Skin epidermis (tissue), 12 donors: ENCODE data around the gene MEPCE.
"Not testable (repeated sequence)": the region's sequence is repeated elsewhere in the genome, so short reads cannot be mapped to it uniquely, and the experiment has no call there.

Experiments used
- H3K27ac ChIP-seq, 21 experiments: fragments of 200-600 bp; sonication (generic) in 11 of 21; one replicate each; pipeline ENCODE4 v1.5.0; 2020; ENCODE audit warnings: mild to moderate bottlenecking in 3 of 21, inconsistent platforms in 2 of 21, moderate library complexity in 2 of 21
- H3K4me3 ChIP-seq, 7 experiments: fragments of 200-600 bp; sonication (generic) in 2 of 7; one replicate each; pipeline ENCODE4 v1.5.0; 2020; ENCODE audit warnings: inconsistent platforms in 2 of 7, mild to moderate bottlenecking in 2 of 7, moderate library complexity in 1 of 7

MEPCE gene

DNA sequence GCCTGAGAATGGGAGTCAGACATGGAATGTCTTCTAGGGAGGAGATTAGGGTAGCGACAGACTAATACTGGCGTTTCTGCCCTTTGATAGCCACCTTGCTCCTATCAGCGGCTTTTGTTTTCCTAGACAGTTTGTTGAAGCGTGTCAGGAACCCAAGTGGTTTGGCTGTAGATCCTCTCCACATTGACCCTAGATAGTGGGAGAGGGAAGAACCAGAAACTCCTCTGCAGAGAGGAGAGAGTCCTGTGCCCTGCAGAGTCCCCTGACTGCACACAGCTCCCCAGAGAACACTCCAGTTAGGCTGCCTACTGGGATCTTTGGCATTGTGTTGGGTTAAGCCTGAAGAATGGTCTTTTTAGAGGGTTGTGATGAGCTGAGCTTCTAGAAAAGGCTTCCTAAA lies 2.4 kb downstream of the MEPCE start:
- H3K4me3 ChIP-seq = no peak overlapping the region
- peak overlapping the region in 7 of 21 experiments; percentile 13 to 65 (median 45) for H3K27ac ChIP-seq

DNA sequence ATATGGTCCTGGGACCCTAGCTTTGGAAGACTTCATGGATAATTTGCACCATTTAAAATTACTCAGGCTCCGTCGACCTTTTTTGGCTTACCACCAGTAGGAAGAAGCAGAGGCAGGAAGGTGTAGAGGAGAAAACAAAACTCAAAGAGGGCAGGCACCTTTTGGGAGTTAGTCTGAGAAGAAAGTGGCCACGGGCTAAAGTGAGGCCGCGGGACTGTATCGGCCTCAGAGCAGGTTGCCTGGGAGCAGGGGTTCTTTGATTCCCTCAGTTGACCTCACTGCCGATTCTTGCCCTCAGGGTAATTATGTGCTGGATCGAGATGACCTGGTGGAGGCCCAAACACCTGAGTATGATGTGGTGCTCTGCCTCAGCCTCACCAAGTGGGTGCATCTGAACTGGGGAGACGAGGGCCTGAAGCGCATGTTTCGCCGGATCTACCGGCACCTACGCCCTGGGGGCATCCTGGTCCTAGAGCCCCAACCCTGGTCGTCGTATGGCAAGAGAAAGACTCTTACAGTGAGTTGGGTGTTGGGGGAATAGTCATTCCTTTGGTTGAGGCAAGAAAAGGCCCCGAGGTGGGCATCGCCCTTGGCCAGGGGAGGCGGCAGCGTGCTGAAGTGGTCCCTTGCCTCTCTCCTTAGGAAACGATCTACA lies 3.1 kb downstream of the MEPCE start:
- H3K4me3 ChIP-seq = no peak overlapping the region

DNA sequence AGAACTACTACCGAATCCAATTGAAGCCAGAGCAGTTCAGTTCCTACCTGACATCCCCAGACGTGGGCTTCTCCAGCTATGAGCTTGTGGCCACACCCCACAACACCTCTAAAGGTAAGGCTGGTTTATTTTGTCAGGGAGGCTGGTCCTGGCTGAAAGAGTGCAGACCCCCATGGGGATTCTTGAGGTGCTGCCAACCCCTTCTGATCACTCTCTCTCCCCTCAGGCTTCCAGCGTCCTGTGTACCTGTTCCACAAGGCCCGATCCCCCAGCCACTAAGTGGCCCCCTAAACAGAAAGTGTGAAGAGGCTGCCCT lies 3.6 kb downstream of the MEPCE start:
- peak overlapping the region in 5 of 21 experiments; percentile 8 to 65 (median 41) for H3K27ac ChIP-seq
- H3K4me3 ChIP-seq = no peak overlapping the region

More for the DNA sequence above, 3.1 kb downstream of the MEPCE start:
- H3K27ac ChIP-seq = peak overlapping the region in 6 of 21 experiments; percentile 15 to 65 (median 43)

DNA sequence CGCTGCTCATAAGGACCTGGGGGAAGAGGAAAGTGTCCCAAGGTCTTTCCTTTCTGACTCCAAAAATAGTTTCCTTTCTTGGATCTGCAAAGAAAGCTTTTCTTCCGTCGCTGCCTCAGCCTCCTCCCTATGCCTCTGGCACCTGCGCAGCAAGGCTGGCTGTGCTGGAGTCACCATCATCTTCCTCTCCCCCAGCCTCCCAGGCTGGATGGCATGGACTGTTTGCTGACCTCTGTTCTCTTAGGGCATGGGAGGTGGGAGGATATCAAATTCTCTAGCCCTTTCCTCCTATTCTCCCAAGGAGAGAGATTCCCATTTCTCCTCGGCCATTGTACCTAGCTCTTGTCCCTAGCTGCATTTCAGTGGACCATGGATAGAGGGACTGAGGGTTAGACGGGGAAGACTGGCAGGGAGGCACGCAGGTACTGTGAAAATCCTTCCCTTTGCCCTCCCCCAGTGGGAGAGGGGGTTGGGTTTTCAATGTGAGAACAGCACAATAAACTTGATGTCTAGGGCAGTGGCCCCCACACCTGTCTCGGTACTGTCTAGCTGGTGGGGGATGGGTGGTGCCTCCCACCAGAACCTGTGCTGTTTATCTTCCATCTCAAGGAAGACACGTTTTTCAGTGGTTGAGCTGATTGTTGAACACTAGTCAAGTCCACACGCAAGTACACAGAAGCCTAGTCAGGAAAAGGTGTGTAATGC lies 4.1 kb downstream of the MEPCE start:
- peak overlapping the region in 1 of 21 experiments; percentile 8 for H3K27ac ChIP-seq

DNA sequence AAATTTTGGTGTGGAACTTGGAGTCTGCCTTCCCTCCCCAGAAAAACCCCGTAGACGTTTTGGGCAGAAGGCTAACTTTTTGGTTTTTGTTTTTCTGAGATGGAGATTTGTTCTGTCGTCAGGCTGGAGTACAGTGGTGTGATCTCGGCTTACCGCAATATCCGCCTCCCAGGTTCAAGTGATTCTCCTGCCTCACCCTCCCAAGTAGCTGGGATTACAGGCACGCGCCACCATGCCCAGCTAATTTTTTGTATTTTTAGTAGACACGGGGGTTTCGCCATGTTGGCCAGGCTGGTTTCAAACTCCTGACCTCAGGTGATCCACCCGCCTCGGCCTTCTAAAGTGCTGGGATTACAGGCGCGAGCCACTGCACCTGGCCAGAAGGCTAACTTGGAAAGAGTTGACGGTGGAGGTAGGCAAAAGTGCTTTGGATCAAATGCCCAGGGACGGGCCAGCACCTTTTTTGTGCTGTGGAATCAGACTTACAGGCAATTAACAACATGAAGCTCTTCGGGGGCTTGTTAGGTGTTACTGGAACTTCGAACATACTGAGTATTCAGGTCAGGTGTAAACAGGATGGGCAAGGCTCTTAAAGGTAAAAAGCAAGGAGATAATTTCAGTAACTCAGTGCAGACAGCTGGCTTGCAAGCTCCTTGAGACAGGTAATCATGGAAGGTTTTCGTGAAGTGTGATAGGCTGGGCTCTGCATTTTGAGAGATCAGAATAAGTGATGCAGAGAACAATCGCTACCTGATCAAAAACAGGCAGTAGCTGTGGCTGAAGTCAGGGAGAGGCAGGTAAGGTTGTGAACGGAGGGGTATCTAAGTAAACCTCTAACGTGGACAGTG lies 4.9 kb downstream of the MEPCE start:
- H3K4me3 ChIP-seq = peak overlapping the region in 6 of 7 experiments; percentile 53 to 86 (median 82)
- peak overlapping the region in 18 of 21 experiments; percentile 83 to 99 (median 97) for H3K27ac ChIP-seq

More for the DNA sequence above, 4.1 kb downstream of the MEPCE start:
- no peak overlapping the region for H3K4me3 ChIP-seq

DNA sequence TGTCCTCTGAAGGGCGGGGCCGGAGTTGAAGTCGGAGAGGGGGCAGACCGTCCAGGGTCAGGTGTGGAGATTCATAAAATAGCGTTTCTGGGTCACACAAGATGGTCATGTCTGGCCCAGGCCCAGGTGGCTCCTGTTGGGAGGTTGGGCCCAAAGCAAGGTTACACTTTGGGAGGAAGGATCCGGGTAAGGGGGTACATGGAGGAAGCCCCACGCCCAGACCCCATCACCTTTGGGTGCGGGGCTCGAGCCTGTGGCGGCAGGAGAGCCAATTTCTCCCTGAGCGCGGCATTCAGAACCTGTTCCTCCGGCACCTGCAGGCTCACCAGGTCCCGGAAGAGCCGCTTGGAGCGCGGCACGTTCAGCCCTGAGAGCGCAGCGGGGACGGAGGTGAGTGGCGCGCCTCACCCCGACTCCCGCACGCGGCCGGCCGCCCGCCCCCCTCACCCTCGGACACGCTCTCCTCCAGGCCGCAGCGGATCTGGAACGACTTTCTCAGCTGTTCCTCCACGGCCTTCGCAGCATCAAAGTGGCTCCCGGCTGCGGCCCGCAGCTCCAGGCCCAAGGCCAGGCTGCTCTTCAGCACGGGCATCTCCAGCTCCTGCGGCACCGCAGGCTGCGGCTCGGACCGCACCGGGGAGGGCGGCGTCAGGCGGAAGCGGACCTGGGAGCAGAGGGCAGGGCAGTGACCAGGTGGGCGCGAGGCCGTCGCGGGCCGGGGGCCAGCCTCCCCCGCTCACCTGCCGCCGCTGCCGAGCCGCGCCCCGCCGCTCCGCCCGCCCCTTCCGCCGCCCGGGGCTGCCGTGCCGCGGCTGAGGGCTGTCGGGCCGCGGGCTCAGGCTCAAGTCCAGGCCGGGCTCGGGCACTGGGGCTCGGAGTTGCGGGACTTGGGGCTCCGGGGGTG lies 6.0 kb downstream of the MEPCE start:
- Histone ChIP-seq H3K27ac (peak overlapping the region; percentile 79 to 99 (median 96)), H3K4me3 (peak overlapping the region; percentile 53 to 87 (median 83))

DNA sequence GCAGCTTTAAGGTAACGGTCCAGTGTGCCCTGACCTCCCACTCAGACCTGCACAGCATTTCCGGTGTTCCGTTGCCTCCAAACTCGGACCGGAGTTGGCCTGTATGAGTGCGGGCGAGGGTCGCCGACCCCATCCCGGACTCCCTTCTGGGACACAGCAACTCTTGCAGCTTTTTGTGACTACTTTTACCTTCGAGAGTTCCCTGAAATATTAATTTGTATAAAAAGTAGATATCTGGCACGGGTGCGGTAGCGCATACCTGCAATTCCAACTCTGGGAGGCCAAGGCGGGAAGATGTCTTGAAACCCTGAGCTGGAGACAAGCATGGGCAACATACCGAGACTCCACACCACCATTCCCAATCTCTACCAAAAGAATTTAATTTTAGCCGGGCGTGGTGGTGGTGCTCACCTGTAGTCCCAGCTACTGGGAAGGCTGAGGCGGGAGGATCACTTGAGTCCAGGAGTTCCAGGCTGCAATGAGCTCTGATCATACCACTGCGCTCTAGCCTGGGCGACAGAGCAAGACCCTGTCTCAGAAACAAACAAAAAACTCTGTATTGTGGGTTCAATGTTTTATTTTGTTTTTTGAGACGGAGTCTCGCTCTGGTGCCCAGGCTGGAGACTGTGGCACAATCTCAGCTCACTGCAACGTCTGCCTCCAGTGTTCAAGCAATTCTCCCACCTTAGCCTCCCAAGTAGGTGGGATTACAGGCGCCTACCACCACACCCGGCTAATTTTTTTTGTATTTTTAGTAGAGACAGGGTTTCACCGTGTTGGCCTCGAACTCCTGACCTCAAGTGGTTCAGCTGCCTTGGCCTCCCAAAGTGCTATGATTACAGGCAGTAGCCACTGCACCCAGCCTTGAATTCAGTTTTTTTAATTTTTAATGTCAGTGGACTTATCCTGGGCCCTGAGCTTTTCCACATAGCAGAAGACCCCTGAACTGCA lies 7.8 kb downstream of the MEPCE start:
- Histone ChIP-seq H3K27ac (peak overlapping the region in 18 of 21 experiments; percentile 89 to 99 (median 96)), H3K4me3 (peak overlapping the region in 5 of 7 experiments; percentile 60 to 87 (median 83))

DNA sequence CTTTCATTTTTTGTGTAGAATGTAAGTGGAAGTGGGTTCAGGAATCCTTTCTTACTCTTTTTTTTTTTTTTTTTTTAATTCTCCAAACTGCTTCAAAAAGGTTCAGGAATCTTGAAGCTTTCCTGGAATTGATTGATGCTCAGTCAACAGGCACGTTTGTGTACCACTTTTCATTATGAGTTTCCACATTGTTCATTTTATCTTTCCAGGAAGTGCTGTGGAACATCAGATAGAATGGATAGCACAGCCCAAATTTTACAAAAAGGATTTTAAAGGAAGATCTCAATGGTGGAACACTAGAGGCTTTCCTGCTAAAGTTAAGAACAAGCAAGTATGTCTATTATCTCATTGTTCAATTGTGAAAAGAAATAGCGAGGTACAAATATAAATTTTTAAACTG lies 8.5 kb downstream of the MEPCE start:
- peak overlapping the region in 1 of 21 experiments; percentile 38 for H3K27ac ChIP-seq
- no peak overlapping the region for H3K4me3 ChIP-seq

DNA sequence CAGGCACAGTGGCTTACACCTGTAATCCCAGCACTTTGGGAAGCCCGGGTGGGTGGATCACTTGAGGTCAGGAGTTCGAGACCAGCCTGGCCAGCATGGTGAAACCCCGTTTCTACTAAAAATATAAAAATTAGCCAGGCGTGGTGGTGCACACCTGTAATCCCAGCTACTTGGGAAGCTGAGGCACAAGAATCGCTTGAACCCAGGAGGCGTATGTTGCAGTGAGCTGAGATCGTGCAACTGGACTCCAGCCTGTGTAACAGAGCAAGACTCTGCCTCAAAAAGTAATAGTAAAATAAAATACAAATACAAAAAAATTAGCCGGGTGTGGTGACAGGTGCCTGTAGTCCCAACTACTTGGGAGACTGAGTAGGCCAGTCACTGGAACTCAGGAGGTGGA lies 9.1 kb downstream of the MEPCE start:
- H3K4me3 ChIP-seq, H3K27ac ChIP-seq: not testable (repeated sequence)

DNA sequence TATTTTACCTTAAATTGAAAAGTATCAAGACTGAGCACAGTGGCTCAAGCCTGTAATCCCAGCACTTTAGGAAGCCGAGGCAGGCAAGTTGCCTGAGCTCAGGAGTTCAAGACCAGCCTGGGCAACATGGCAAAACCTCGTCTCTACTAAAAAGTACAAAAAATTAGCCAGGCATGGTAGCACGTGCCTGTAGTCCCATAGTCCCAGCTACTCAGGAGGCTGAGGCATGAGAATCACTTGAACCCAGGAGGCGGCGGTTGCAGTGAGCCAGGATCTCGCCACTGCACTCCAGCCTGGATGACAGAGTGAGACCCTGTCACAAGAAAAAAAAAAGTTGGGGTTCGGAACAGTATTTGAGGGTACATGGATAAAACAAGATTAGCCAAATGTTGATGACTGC lies 9.6 kb downstream of the MEPCE start:
- H3K4me3 ChIP-seq, H3K27ac ChIP-seq: not testable (repeated sequence)

DNA sequence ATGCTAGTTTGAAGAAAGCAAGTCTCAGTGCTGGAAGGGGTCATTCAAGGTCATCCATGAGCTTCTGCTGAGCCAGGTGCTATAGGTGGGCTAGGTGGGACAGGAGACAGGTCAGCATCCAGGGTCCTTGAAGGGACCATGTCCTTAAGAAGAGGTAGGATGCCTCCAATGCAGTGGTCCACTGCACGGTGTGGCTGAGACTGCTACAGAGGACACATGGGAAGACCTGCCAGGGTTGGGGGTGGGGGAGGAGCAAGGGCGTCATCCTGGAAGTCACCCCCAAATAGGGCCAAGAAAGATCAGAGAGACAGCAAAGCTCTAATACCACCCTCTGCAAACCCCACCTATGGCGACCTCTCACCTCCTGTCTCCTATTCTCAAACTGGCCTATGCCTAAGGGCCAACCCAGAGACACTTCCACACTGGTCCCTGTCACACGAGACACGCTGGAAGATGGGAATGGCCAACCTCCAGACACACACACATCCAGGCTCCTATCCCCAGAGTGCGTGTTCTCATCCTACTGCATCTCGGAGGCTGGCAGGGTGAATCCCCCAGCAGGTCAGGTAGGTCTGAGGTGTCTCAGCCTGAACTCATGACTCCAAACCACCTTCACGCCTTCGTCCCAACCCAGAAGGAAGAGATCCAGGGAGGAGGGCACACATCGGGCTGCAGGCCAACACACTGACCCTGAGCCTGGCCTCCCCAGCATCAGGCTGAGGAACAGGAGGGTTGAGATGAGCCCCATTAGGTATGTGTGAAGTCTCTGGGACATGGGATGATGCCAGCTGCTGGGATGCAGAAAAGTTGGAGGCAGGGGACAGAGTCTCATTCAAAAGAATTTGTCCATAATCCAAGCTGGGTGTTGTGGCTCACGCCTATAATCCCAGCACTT lies 12.3 kb downstream of the MEPCE start:
- H3K27ac ChIP-seq = no peak overlapping the region
- no peak overlapping the region for H3K4me3 ChIP-seq

DNA sequence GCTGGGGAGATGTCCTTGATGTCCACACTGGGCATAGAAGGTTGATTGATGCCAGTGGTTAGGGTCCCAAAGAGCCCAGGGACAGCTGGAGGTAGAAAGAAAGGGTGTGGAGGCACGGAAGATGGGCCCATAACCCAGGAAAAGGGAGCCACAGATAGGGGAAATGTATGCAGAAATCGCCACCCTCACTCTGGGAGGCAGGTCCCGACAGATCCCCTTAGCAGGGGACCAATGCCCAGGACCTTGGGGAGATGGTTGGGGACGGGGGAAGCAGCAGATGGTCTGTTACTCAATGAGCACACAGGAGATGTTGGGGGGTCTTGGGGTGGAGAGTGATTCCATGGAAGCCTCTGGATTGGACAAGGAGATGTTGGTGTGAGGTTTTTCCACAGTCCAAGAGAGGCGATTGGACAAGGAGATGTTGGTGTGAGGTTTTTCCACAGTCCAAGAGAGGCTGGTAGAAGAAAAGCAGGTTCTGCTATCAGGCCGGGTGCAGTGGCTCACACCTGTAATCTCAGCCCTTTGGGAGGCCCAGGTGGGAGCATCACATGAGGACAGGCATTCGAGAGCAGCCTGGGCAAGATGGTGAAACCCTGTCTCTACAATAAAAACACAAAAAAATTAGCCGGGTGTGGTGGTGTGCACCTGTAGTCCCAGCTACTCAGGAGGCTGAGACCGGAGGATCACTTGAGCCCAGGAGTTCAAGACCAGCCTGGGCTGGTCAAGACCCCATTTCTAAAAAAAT lies 13.6 kb downstream of the MEPCE start:
- Histone ChIP-seq H3K27ac (peak overlapping the region in 4 of 21 experiments; percentile 2 to 56 (median 34)), H3K4me3 (no peak overlapping the region)

DNA sequence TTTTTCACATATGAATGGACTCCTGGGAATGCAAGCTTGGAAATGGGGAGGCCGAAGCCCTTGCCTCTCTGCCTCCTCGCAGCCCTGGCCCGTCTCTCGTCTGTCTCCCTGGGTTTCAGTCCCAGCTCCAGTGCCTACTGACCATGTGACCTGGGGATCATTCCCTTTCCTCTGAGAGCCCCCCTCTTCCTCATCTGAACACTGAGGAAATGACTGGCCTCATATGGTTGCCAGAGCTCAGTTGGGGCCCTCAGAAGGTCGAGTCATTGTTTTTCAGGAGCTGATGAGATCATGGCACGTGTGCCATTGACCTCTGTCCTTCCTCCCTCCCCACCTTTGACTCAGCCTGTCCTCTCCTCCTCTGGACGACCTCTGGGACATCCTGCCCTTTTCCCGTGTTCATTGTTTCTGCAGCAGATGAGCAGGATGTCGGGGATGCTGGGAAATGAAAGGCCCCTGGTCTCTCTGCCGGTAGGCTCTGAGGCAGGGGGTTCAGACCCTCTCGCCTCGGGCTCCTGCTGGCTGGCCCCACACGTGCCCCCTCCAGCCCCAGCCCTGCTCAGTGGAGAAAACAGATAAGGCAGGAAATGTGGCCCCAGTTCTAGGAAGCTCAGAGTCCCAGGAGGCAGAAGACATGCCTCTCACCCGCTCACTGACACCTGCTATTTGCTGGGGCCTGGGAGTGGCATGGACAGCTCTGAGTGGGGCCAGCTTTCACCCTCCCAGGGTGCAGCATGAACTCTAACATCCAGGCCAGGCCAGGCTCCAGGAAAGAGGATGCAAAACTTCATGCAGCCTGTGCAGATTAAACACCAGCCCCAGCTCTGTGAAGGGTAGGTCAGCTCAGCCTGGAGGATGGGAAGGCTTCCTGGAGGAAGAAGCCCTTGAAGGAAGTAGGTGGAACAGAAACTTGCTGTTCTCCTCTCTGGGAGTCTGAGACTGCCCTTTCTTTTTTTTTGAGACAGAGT lies 15.0 kb downstream of the MEPCE start:
- Histone ChIP-seq H3K4me3 (no peak overlapping the region), H3K27ac (peak overlapping the region in 11 of 21 experiments; percentile 5 to 62 (median 44))

DNA sequence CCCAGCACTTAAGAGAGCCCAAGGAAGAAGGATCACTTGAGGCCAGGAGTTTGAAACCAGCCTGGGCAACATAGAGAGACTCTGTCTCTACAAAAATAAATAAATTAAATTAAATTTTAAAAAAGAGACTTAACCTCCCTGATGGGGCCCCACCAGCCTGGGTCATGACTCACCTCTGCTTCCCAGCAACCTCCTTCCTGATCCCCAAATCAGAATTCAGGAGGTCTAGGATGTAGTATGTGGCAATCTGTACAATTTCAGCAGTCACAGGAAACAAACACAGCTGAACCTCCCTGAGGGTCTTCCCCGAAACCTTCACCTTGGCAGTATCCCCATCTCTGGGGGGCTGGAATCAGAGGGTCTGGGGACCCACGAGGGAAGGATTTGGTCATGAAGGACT lies 16.4 kb downstream of the MEPCE start:
- Histone ChIP-seq H3K27ac (peak overlapping the region in 2 of 21 experiments; percentile 11 to 24), H3K4me3 (no peak overlapping the region)

DNA sequence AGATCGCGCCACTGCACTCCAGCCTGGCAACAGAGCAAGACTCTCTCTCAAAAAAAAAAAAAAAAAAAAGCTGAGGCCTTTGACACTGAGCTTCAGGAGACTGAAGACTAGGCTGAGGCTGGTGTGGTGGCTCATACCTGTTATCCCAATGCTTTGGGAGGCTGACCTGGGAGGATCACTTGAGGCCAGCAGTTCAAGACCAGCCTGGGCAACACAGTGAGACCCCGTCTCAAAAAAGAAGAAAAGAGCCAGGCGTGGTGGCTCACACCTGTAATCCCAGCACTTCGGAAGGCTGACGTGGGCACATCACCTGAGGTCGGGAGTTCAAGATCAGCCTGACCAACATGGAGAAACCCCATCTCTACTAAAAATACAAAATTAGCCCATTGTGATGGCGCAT lies 17.7 kb downstream of the MEPCE start:
- H3K27ac ChIP-seq, H3K4me3 ChIP-seq: not testable (repeated sequence)
